SH-SY5Y (cell line): Measurements from ENCODE around the gene PPP2R3B.

ENCODE experiments used
- GATA2 ChIP-seq: IDR thresholded peaks from 2 replicates; pipeline ENCODE4 v1.6.1; 2011; ENCODE audit warnings: mild to moderate bottlenecking, low read depth, low read length
- GATA3 ChIP-seq: IDR thresholded peaks from 2 replicates; pipeline ENCODE4 v1.6.1; 2011; ENCODE audit warnings: low read depth, mild to moderate bottlenecking, low read length, moderate library complexity

PPP2R3B gene

DNA sequence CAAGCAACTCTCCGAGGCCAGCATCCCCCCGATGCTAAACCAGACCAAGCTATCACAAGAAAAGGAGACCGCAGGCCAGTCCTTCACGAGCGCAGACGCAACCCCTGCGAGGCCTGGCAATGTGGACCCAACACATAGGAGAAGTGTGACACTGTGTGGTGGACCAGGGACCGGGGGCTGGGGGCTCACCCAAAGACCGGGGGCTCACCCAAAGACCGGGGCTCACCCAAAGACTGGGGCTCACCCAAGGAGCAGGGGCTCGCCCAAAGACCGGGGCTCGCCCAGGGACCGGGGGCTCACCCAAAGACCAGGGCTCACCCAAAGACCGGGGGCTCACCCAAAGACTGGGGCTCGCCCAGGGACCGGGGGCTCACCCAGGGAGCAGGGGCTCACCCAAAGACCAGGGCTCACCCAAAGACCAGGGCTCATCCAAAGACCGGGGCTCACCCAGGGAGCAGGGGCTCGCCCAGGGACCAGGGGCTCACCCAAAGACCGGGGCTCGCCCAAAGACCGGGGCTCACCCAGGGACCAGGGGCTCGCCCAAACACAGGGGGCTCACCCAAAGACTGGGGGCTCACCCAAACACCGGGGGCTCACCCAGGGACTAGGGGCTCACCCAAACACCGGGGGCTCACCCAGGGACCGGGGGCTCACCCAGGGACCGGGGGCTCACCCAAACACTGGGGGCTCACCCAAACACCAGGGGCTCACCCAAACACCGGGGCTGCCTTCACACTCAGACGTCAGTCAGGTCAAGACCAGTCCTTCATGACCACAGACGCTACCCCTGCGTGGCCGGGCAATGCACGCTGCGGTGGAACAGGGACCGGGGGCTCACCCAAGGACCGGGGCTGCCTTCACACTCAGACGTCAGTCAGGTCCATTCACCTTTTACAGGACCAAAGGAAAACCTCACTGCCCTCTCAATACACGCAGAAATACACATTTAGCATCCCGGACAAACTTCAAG is 32.9 kb downstream of the PPP2R3B start:
- TF ChIP-seq GATA3 (no peak), GATA2 (no peak)

DNA sequence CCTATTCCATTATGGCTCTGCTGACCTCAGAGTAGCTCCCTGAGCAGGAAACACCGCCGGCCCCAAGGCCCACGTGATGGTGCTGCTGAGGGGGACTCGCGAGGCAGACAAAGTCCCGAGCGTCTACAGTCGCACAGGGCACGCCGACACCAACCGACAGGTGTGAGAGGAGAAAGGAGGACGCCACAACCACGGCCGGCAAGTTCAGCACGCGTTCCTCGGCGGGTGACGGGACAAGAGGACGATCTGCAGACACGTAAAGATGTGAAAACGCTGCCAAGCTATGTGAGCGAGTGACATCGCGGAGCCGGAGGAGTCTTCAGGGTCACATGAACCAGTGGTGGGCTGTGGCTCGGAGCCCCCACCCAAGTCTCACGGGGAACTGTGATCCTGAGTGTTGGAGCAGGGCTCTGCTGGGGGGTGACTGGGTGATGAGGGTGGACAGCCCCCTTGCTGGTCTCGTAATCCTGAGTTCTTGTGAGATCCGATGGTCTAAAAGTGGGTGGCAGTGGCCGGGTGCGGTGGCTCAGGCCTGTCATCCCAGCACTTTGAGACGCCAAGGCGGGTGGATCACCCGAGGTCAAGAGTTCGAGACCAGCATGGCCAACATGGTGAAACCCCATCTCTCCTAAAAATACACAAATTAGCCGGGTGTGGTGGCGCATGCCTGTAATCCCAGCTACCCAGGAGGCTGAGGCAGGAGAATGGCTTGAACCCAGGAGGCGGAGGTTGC is 34.0 kb downstream of the PPP2R3B start:
- TF ChIP-seq GATA3 (no peak), GATA2 (no peak)

GRCh38 chrX:352181-352580 is 34.5 kb downstream of the PPP2R3B start:
- no peak for TF ChIP-seq GATA2

- TF ChIP-seq GATA3 (no peak), GATA2 (no peak)
Observed at GRCh38 chrX:351736-352135, 35.0 kb downstream of the PPP2R3B start.

DNA sequence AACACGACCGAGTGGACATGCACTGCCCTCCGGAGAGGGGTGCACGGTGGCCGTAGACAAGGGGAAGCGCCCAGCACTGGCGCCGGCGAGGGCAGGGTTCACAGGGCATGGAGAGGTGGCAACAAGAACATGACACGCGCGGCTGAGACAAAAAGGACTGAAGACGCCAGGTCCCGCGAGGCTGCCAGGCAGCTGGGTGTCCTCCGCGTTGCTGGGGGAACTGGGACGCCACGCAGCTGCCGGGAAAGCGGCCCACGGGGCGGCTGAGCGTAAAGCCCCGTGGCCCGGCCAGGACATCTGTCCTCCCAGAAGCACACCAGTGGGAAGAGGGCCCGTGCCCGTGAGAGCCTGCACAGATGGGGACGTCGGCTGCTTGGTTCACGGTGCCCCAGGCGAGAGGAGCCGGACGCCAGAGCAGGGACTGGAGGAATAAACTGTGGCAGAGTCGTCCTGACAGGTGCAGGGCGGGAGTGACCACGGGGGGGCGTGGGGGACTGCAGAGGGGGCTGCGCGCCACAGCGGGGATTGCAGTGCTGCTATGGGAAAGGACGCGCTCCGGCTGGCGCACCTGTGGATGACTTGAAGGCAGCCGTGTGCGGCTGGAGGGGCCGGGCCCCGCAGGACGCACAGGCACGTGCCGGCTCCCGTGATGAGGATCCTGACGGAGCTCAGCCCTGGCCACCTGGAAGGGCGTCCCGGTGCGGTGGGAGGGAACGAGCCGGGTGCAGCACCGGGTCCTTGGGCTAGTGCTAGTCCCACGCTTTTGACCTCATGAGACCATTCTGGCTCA is 36.0 kb downstream of the PPP2R3B start:
- TF ChIP-seq GATA2 (no peak), GATA3 (no peak)

- TF ChIP-seq GATA3: no peak
- TF ChIP-seq GATA2: no peak
Observed at GRCh38 chrX:350148-350533, 36.6 kb downstream of the PPP2R3B start.

DNA sequence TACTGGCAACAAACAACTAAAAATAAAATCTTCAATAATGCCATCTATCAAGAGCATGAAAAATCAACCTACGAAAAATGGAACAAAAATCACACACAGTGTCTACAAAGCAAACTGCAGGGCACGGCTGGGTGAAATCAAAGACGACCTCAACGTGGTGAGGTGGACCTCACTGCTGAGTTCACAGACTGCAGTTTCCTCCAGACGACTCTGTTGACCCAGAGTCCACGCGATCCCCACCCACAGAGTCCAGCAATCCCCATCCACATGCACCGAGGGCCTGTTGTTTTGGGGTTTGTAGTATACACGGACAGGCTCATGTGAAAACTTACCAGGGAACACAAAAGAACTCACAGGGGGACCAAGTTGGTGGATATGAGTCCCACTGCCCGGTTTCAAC is 37.0 kb downstream of the PPP2R3B start:
- TF ChIP-seq GATA3 (no peak), GATA2 (no peak)

GRCh38 chrX:349196-349595 is 37.5 kb downstream of the PPP2R3B start:
- TF ChIP-seq GATA3 (no peak), GATA2 (no peak)

GRCh38 chrX:348461-349117 is 38.1 kb downstream of the PPP2R3B start:
- TF ChIP-seq GATA2: no peak
- no peak for TF ChIP-seq GATA3

GRCh38 chrX:347351-348117 is 39.2 kb downstream of the PPP2R3B start:
- TF ChIP-seq GATA2: no peak
- TF ChIP-seq GATA3: no peak

- no peak for TF ChIP-seq GATA2
- TF ChIP-seq GATA3: no peak
Observed at GRCh38 chrX:346034-346813, 40.5 kb downstream of the PPP2R3B start.

DNA sequence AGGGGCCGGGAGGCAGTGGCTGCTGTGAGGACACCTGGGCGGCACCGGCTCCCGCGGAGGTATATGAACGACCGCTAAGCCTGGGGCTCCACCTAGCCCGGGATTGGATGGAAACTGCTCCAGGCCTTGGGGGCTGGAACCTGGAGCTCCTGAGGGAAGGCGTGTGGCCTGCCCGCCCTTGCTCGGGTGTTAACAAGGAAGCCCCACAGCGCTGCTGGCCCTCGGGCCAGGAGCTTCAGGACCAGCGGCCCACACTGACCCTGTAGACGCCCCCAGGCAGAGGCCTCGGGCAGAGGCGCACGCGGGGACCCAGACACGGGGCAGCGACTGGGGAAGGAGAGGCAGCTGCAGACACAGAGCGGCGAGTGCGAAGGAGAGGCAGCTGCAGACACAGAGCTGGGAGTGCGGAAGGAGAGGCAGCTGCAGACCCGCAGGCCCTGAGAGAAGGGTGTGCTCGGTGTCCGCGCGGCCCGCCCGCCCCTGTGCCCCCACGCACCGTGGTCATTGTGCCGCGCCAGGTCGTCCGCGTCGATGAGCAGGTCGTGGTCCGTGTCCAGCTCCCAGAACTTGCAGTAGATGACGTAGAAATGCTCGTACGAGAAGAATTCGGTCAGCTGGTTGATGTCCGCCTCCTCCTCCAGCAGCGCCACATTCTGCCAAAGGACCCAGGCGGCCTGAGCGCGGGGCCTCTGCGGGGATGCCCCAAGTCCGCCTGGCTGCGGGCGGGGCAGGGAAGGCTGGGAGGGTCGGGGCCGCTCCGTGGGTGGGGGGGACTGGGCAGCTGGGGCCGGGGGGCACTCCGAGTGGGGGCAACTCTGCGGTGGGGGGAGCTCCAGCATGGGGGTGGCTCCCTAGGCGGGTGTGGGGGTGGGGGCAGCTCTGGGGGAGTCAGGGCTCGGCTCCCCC is 41.4 kb downstream of the PPP2R3B start:
- TF ChIP-seq GATA3 (no peak), GATA2 (no peak)
